ENCODE measurements around the gene PTRH1.
"Not testable (repeated sequence)": the region's sequence is repeated elsewhere in the genome, so short reads cannot be mapped to it uniquely, and the experiment has no call there.

The PTRH1 gene, protein sequence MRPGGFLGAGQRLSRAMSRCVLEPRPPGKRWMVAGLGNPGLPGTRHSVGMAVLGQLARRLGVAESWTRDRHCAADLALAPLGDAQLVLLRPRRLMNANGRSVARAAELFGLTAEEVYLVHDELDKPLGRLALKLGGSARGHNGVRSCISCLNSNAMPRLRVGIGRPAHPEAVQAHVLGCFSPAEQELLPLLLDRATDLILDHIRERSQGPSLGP

DNA sequence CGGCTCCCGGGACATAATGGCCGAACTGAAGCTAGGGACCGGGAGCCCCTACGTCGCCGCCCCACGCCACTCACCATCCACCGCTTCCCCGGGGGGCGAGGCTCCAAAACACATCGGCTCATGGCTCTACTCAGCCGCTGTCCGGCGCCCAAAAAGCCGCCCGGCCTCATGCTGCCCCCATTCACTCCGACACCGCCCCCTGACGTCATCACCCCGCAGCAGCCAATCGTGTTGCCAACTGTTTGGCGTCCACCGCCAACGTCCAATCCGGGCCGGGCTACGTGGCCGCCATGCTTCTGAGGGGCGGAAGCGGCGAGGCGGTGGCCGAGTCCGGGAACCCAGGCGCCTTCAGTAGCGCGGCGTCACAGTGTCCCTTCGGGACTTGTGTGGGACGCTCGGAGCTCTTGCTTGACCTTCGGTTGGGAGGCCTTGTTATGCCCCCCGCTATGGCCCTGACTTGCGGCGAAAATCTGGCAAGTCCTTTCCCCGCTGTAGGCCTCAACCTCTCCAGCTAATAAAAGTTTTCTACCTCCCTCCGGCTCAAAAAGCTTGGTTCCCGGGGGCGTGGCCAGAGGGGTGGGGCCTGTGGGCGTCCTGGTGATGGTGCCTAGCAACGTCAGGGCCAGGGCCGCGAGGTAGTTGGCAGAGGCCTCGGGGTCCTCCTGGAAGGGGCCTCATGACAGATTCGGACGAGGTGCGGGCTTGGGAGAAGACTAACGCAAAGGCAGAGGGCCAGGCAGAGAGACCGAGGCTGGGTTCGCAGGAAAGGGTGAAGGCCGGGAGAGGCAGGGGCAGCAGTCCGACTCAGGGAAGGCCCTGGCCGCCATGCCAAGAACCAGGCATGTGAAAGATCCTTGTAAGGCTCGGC is at the start of gene PTRH1, which contains the start of gene TTC16:
Gene PTRH1, minus strand, starts transcription at position 194 of the 868 bp plus-strand sequence. Its CDS starts 24 bp downstream, at position 170.
Gene TTC16, plus strand, starts transcription at position 610 of the 868 bp plus-strand sequence. Its CDS starts 67 bp downstream, at position 677.
- in situ Hi-C loops (cut with MboI; ENCODE audit: low sequenced_read_pairs) = no loop called here

DNA sequence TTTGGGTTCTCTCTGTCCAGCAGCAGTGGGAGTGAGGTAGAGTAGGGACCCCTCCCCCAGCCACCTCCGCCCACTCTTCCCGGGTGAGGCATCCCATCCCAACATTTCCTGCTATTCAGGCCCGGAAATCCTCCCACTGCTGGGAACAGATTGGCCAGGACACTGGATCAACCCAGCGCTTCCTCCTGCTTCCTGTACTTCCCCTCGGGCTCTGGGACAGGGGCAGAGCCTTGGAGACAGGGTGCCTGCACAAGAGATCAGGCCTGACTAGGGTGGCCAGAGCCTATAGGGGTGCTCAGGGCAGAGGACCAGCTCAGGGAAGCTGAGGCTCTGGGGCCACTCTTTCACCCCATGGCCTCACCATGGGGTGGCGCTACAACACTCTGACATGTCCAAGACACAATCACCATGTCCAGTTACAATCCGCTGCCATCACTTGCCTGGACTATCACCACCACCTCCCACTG is 48.5 kb upstream of the PTRH1 start:
- in situ Hi-C loops (cut with MboI; ENCODE audit: low sequenced_read_pairs) = no loop called here

DNA sequence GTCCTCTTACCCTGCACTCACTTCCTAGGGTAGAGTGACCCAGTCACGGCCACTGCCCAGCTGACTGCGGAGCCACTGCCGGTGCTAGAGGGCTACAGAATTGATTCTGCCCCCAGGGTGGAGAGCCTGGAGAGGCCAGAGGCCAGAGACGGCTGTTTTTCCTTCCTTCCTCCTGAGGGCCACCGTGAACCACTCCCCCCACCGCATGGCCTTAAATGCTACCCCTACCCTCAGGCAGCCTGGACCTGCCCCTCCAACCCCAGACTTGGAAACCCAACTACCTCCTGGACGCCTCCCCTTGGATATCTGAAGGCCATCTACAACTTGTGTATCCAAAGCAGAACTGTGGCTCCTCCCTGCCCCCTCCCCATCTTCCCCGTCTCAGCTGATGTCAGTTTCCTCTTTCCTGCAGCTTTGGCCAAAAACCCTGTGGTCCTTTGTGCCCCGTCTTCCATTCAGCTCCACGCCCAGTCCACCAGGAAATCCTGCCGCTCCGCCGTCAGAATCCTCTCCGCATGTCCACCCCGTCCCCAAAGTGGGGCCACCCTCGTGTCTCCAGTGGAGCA is 46.7 kb upstream of the PTRH1 start:
- in situ Hi-C loops (cut with MboI; ENCODE audit: low sequenced_read_pairs) = no loop called here

DNA sequence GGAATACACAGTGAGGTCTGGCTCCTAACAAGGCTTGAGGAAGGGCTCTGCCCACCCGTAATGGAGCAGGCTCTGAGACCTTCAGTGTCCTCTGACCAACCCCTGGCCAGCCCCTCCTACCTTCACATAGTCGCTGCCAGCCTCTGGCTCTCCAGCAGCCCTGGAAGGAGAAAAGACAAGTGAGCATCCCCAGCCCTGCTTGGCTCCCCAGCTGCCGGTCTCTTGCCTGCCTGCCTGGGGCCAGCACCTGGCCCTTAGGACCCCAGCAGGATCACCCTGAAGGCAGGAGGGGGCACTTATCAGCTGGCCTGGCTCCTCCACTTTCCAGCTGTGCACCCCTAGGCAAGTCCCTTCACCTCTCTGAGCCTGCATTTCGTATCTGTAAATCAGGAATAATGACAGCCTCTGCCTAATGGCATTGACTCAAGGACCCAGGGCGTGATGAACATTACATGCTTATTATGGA is 46.1 kb upstream of the PTRH1 start:
- in situ Hi-C loops (cut with MboI; ENCODE audit: low sequenced_read_pairs) = no loop called here

DNA sequence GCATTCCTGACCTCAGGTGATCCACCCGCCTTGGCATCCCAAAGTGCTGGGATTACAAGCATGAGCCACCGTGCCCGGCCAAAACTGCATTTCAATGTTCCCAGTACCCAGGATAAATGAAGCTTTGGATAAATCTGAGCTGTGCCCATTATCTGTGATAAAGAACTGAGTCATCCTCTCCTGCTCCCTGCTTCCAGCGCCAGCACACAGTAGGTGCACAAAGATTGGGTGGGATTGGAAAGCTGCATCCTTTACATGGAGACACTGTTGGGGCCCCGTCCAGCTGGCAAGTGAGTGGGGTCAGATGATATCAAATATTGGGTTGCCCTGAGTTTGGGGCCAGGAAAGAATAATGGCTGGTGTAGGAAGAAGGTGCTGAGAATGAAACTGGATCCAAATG is 45.6 kb upstream of the PTRH1 start:
- in situ Hi-C loops (cut with MboI; ENCODE audit: low sequenced_read_pairs) = no loop called here

DNA sequence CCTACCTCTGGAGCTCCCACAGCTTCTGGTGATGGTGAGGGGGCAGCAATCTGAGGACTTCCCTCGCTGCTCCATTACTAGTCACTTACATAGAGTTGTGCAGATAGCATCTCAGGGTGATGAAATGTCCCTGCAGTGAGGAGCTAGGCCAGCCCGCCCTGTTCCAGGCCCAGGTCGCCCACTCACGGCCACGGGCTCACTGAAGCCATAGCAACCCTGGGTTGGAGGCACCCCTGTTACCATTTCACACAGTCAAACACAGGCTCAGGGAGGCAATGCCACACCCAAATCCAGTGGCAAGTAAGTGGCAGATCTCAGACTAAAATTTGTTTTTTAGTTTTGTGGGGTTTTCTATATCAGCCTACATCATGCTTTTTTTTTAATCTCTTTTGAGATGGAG is 43.4 kb upstream of the PTRH1 start:
- in situ Hi-C loops (cut with MboI; ENCODE audit: low sequenced_read_pairs) = no loop called here

DNA sequence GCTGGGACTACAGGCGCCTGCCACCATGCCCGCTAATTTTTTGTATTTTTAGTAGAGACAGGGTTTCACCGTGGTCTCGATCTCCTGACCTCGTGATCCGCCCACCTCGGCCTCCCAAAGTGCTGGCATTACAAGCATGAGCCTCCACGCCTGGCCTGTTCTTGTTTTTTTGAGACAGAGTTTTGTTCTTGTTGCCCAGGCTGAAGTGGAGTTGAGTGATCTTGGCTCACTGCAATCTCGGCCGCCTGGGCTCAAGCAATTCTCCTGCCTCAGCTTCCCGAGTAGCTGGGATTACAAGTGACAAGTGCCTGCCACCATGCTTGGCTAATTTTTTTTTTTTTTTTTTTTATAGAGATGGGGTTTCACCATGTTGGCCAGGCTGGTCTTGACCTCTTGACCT is 41.3 kb upstream of the PTRH1 start:
- in situ Hi-C loops (cut with MboI; ENCODE audit: low sequenced_read_pairs) = not testable (repeated sequence)

DNA sequence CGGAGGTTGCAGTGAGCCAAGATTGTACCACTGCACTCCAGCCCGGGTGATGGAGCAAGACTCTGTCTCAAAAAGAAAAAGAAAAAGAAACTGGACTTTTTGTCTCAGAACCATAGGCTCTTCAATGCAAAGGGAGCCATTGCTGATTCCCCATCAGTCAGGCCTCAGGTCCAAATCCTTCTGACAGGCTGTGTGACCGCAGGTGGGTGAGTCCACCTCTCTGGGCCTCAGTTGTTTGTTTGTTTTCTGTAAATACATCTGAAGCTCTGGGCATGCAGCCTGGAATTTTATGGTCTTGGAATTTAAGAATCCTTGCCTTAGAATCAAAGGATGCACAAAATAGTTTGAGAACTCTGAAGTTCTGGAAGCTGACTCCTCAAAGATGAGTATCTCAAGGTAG is 40.8 kb upstream of the PTRH1 start:
- in situ Hi-C loops (cut with MboI; ENCODE audit: low sequenced_read_pairs) = no loop called here

DNA sequence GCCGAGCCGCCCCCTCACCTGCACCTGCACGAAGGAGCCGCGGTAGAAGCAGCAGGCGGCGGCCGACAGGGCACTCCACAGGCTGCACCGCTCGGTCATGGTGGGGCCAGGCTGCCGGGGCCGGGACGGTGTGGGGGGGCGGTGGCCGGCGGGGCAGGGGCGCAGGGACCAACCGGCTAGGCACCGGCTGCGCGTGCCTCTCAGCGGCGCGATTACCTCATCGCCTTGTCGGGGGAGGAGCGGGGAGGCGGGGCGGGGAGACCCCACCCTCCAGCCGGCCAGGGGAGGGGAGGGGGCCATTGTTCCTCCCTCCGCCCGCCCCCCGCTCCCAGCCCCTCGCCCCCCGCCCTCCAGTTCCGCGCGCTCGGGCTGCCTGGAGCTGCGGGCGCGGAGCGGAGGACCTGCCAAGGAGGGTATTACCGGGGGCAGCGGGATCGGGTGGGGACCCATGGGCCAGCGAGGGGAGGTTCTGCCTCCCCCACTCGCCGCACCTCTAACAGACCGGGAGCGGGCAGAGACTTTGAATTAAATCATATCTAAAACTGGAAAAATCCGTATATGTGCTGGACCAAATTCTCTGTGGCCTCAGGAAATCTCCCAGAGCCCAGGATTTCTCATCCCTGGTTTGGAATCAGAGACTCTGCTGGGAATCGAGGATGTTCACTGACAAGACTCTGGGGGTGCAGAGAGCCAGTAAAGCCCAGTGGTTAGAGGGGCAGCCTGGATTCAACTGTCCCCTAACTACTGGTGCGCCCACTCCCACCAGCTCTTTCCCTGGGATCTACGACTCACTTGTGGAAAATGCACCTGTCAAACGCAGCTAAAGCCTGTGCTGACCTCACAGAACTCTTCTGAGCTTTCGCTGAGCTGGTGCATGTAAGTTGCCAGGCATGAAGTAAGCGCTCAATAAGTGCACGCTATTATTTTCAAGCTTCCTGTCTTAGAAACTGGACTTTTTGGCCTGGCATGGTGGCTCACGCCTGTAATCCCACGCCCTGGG is 39.9 kb upstream of the PTRH1 start:
- in situ Hi-C loops (cut with MboI; ENCODE audit: low sequenced_read_pairs) = no loop called here

DNA sequence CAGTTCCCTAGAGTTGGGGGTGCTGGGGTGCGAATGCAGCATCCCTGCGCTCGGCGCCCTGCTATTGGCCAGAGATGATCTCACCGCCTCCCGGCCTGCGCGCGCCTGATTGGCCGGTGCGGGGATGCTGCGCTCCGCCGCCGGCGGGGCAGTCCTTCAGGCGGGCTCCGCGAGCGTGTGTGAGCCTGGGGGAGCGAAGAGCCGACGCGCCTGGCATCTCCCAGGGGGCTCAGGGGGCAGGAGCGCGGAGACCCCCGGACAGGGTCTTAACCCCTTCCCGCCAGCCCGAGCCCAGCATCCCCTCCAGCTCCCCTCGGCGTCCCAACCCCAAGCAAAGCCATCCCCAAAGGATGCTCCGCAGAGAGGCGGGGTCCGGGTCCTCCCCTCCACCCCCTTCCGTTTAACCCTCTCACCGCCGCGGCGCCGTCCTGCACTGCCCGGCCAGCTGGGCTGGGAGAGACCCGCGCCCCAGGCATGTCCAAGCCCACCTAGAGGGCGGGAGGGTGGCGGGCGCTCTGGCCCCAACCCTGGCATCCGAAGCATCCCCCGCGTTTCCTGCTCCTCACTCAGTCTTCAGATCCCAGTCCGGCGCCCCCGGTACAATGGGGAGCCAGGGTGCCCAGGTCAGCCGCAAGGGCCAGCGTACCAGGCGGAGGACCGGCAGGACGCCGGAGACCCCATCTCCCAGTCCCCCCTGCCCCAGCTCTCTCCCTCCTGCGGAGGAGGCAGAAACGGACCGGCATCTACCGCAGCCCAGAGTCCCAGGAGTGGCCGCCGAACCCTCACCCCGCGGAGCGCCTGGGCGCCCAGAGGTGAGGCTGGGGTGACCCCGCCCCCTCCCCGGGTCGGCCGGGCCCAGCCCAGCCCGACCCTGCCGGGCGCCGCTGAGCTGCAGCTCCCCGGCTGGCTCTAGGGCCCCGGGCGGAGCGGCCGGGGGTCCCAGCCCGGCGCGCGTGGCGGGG is 38.9 kb upstream of the PTRH1 start:
- in situ Hi-C loops (cut with MboI; ENCODE audit: low sequenced_read_pairs) = no loop called here

DNA sequence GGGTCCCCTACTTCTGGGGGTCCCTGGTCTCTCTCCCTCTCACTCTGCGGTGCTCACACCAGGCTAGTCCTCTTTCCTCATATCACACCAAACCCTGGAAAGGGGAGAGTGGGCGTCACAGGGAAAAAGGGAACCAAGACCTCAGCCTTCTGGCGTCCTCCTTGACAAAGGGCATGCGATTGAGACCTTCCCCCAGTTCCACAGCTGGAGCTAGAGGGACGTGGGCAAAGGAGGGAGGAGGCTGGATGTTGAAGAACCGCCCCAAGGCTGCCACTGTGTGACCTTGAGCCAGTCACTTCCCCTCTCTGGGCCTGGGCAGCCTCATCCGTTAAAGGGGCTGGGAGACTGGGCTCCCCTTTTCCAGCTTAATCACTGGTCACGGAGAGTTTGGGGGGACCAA is 38.2 kb upstream of the PTRH1 start:
- in situ Hi-C loops (cut with MboI; ENCODE audit: low sequenced_read_pairs) = no loop called here

DNA sequence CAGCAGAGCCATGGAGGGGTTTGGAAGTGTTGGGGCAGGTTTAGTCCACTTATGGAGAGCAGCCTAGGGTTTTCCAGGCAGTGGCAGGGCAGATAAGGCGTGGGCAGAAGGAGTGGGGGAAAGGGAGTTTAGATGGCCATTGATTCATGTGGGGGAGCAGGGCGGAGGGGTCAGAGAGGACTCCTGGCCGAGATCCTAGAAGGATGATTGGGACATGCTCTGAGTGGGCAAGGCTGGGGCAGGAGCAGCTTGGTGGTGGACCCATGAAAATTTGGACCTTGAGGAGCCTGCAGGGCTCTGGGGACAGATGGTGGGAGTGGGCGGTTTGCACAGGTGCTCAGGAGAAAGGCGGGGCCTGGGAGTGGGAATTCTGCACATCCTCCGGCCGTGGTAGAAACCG is 37.7 kb upstream of the PTRH1 start:
- in situ Hi-C loops (cut with MboI; ENCODE audit: low sequenced_read_pairs) = no loop called here

DNA sequence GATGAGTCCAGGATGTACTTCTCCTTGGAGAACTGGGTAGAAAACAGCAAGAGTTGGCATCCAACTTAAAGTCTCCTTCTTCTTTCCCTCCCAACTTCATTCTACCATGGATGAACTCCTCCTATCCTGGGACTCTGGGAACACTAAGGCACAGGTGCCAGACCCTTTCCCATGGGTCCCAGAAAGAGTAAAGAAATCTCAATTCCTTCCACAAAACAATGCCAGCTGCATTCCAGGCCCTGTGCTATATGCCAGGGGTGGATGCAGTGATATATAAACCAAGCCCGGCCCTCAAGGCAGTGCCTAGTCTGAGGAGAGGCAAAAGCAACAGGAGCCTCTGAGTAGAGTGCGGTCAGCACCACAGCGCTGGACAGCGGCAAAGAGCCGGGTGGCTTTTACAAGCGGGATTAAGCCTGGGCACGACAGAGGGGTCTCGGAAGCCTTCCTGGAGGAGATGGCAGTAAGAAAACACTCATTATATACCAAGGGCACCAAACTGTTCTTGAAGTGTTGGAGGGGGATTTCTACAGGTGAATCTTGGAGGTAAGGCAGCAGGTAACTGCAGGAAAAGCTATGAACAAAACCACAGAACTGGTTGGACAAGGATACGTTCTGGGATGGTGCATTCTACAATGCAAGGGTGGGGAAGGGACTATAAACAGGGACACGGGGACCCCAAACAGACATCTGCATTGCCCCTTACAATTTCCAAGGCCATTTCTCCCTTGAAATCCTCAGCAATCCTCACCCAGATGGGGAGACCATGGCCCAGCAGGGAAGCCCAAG is 36.0 kb upstream of the PTRH1 start:
- in situ Hi-C loops (cut with MboI; ENCODE audit: low sequenced_read_pairs) = no loop called here

DNA sequence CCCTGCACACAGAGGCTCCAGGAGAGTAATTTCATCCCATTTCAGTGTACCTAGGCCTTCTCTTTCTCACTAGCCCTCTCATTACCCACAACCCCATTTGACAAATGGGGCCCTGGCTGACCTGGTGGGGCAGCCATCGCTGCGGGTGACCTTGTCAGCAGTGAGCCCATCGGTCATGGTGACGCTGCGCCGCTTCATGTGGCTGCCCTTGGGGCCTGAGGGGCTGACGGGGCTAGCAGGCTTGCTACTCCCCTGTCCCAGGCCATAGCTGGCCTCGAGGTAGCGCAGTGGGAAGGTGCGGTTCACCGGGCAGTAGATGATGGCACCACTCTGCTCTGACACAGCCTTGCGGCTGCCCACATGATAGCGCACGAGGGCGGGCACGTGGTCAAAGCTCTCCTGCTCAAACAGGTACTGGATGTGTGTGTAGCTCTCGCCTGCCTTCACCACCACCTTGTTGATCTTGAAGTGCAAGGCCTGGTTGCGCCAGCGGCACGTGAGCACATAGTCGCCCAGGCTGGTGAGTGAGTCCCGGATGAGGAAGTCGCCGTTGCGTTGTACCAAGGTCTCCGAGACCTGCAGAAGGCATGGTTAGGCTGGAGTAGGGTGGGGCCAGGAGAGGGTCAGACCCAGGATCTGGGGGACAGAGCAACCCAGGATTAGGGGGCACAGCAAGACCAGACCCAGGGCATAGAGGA is 33.8 kb upstream of the PTRH1 start:
- in situ Hi-C loops (cut with MboI; ENCODE audit: low sequenced_read_pairs) = no loop called here

DNA sequence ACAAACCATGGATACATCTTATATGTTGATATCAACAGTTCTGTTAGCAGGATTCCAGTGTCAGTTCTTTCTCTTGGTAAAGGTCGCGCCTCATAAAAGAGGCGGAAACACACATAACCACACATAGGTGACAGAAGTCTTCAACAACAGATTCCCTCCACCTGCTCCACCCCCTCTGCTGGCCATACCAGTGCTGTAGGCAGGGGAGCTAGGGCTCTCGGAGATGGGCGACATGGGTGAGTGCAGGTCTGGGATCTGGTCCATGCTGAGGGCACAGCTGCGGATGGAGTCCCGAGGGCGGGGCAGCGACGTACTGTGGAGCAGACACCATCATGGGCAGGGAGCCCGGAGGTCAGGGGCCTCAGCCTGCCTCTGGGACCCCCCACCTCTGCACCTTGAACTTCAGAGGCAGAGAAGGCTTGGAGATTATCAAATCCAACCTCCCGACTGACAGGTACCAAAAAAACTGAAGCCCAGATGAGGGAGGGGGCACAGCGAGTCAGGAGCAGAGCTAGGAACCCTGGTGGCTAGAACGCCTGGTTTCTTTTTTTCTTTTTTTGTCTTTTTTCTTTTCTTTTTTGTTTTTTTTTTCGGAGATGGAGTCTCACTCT is 31.6 kb upstream of the PTRH1 start:
- in situ Hi-C loops (cut with MboI; ENCODE audit: low sequenced_read_pairs) = no loop called here

DNA sequence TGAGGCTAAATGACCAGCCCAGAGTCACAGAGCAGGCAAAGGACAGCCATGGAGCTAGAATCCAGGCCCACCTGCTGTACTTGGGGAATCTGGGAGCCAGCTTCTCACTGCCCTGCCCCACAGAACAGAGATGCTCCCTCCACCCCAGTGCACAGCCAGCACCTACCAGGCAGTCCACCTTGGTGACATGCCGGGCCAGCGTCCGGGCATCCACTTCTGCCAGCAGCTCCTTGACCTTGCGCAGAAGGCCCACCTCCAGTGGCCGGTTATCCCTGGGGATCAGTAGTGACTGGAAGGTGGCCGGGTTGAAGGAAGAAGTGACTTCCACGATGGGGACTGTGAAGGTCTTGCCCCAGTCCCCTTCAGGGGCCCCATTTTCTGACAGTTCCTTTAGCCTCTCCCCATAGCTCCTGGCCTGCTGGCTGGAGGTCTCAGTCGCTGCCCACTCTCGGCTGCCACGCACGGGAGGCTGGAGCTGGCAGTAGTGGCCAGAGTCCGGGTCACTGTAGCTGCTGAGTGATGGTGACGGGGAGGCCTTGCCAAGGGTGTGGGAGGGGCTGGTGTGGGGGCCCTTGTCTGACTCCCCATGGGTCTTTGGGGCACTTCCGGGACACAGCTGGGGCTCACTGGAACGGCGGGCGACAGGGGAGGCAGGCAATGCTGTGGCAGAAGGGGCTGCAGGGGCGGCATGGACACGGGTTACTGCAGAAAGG is 29.1 kb upstream of the PTRH1 start:
- in situ Hi-C loops (cut with MboI; ENCODE audit: low sequenced_read_pairs) = no loop called here
